Epithelial cell of prostate (primary cell): Measurements from ENCODE around the gene CDK4.
"Not testable (repeated sequence)": the region's sequence is repeated elsewhere in the genome, so short reads cannot be mapped to it uniquely, and the experiment has no call there.

Experiments
- DNase-seq: peaks from one replicate; pipeline ENCODE4 v3.0.0-alpha.2; 2011; ENCODE audit warnings: low read depth, low spot score
- H3K27ac ChIP-seq: fragments of 450-650 bp; 2 replicates; pipeline ENCODE4 v1.5.1; 2017; ENCODE audit warnings: mild to moderate bottlenecking

Gene CDK4

DNA sequence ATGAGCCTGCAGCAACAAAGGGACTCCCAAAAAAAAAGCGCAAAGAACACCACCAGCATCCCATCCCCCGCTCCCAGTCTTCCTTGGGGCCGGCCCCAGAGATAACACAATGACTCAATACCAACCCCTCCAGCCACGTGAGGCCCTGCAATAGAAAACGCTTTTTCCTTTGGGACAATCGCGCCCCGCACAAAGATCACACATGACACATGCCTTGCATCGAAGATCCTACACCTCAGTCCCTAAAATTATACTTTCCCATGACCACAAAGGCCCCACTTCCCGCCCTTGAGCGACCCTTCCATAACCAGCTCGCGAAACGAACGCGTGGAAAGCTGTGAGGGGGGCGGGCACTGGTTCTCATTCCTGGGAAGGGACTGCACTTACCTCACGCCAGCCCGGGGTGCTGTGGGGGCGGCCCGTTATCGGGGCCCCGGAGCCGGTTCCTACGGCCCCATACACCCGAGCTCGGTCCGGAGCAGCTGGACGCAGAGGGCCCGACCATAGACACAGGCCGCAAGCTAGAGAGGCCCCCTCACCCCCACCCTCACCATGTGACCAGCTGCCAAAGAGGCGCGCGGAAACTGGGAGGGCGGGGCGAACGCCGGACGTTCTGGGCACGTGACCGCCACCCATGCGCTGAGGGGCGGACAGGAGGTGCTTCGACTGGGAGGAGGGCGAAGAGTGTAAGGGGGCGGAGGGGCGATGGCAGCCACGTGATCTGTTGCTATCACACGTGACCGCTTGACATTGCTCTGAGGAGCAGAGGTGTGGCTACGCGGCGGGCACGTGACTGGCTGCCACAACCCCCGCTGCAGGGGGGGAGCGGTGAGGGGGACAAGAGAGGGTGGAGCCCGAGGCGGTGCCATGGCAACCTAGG is at the start of gene CDK4:
CDK4 (minus strand) TSS at position 523 of the 880 bp plus-strand sequence. CDS start 593 bp downstream, outside the sequence.
- DNase-seq: peak; percentile 97
- H3K27ac ChIP-seq: peak within 1 kb of the TSS; percentile 61

DNA sequence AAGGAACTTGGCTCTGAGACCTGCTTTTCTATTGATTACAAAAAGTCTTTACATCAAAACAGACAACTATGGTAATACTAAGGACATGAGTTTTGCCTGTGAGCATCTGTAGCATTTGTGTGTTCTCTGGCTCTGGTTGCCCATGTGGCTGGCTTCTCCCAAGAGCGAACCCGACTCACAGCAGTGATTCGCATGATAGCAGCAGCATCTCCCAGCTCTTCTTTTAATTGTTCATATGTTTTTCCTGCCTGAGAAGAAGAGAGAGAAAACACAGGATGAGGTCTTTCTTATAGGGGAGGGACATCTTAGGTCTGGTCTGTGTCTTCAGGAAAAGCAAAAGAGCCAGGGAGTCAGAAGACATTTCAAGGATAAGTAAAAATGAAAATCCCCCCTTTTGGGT is 48.9 kb upstream of the CDK4 start:
- no peak overlapping the region for H3K27ac ChIP-seq
- DNase-seq: no peak

GRCh38 chr12:57797933-57798332 is 45.8 kb upstream of the CDK4 start:
- no peak overlapping the region for H3K27ac ChIP-seq
- DNase-seq: no peak

DNA sequence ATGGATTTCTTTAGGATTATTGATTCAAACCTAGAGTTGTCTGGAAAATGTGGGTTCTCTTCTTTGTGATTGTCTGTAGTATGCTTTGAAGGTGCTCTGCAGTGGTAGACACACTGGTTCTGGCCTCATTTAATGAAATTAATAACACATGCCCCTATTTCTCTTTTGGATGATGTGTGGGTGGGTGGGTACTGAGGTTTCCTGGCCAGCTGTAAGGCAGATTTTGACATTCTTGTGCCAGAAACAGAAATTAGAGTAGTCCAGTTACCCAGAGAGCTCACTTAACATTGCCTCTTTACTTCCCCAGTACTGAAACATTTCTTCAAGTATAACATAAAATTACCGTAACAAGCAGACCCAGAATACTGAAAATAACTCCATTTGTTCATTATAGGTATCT is 44.9 kb upstream of the CDK4 start:
- no peak overlapping the region for H3K27ac ChIP-seq
- no peak for DNase-seq

- H3K27ac ChIP-seq: peak overlapping the region; percentile 32
- peak; percentile 69 for DNase-seq
Observed at GRCh38 chr12:57795354-57795753, 43.2 kb upstream of the CDK4 start.

DNA sequence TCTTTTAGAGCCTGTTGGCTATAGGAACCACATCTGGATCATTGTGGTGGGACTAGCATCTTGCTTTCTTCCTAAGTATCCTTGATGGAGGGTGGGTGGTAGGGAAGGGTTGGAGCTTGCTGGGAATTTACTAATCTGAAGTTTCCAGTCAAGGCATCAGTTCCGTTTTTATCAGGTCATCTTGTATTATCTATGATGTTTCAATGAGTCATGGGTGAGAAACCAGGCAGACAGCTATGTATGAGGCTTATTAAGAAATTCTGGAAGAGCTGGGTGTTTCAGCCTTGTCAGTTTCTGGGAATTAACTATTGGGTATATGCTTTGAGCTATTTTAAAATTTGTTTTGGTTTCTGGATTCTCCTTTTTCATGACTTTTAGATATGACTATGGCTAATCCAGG is 41.8 kb upstream of the CDK4 start:
- peak; percentile 65 for DNase-seq
- H3K27ac ChIP-seq: peak overlapping the region; percentile 53

DNA sequence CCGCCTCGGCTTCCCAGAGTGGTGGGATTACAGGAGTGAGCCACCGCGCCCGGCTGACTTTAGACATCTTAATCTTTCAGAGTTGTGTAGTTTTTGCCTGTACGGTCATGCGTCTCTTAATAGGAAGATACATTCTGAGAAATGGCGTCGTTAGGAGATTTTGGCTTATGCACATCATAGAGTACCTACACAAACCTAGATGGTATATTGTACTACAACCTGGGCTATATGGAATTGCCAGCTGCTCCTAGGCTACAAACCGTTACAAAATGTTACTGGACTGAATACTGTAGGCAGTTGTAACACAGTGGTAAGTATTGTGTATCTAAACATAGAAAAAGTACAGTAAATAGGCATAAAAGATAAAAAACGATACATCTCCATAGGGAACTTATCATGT is 31.8 kb upstream of the CDK4 start:
- no peak for DNase-seq
- H3K27ac ChIP-seq: no peak overlapping the region

DNA sequence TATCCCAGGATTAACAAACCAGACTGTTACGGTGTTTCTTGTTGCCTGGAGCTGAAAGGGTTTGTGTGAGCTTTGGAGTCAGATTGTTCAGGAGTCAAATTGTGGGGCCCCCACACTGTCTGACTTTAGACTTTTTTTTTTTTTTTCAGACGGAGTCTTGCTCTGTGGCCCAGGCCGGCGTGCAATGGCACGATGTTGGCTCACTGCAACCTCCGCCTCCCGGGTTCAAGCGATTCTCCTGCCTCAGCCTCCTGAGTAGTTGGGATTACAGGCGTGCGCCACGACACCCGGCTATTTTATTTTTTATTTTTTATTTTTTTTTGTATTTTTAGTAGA is 31.3 kb upstream of the CDK4 start:
- no peak overlapping the region for H3K27ac ChIP-seq
- no peak for DNase-seq

DNA sequence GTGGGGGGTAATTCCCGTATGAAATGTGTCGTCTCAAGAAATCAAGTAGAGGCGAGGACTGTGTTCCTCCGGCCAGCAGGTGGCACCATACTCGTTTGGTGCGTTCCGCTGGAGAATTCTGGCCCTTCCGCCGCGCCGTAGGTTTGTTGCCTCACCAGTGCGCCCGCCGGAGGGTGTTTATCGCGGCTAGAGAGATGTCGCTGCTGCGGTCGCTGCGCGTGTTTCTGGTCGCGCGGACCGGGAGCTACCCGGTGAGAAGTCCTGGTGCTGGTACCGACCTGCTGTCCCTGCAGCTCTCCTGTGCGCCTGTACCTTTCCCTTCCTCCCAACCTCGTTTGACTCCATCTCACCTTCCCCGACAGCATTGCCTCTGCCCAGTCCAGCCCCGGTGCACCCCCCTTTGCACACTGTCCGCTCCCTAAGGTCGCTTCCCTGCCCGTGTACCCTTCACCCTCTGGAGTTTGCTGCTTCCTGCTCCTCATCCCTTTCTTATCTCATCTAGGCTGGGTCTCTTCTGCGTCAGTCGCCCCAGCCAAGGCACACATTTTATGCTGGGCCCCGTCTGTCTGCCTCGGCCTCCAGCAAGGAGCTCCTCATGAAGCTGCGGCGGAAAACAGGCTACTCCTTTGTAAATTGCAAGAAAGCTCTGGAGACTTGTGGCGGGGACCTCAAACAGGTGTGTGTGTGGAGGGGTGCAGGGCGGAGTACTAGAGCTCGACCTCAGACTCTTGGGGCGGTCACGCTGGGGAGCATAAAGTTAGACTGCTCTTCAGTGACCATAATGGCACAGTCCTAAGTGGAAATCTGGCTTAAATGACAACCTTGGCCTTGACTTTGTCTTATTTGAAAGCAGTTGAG is 30.7 kb upstream of the CDK4 start, which contains the start of gene TSFM:
TSFM (plus strand) TSS at position 180 of the 858 bp plus-strand sequence; CDS start at position 195, 15 bp downstream.
- DNase-seq: peak; percentile 67
- H3K27ac ChIP-seq: peak within 1 kb of the TSS; percentile 23

GRCh38 chr12:57782243-57782607 is 30.1 kb upstream of the CDK4 start:
- DNase-seq: no peak
- no peak overlapping the region for H3K27ac ChIP-seq

- DNase-seq: no peak
- no peak overlapping the region for H3K27ac ChIP-seq
Observed at GRCh38 chr12:57781801-57782200, 29.7 kb upstream of the CDK4 start.

GRCh38 chr12:57781244-57781643 is 29.1 kb upstream of the CDK4 start:
- no peak overlapping the region for H3K27ac ChIP-seq
- DNase-seq: no peak

DNA sequence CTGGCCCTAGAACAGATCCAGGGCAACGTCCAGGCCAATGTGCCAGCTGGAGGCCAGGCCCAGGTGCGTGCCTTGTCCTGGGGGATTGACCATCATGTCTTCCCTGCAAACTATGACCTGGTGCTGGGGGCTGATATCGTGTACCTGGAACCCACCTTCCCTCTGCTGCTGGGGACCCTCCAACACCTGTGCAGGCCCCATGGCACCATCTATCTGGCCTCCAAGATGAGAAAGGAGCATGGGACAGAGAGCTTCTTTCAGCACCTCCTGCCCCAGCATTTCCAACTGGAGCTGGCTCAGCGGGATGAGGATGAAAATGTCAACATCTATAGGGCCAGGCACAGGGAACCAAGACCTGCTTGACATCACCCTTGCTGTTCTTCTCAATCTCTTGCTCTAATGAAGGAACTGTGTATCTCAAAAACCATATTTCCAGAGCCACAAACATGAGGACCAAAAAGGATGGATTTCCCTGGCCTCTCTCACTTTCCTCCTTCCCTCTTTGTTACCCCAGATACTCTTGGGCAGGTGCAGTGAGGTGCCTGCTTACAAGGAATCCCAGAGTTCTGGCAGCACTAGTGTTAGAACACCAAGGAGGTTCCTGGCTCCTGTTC is 28.3 kb upstream of the CDK4 start:
- H3K27ac ChIP-seq: no peak overlapping the region
- no peak for DNase-seq

GRCh38 chr12:57779736-57780135 is 27.6 kb upstream of the CDK4 start:
- no peak overlapping the region for H3K27ac ChIP-seq

DNA sequence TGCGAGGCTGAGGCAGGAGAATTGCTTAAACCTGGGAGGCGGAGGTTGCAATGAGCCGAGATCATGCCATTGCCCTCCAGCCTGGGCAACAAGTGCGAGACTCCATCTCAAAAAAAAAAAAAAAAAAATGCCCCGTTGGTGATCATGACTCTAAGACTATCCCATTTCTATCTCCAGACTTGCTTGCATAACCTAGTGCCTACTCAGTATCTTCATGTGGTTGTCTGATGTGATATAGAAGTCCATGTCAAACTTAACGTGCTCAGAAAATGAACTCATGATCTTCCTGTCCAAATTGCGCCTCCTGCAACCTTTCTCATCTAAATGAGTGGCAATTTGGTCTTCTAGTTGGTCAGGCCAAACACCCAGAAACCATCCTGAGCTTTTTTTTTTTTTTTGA is 25.8 kb upstream of the CDK4 start:
- no peak for DNase-seq

More at GRCh38 chr12:57779736-57780135, 27.6 kb upstream of the CDK4 start:
- no peak for DNase-seq

DNA sequence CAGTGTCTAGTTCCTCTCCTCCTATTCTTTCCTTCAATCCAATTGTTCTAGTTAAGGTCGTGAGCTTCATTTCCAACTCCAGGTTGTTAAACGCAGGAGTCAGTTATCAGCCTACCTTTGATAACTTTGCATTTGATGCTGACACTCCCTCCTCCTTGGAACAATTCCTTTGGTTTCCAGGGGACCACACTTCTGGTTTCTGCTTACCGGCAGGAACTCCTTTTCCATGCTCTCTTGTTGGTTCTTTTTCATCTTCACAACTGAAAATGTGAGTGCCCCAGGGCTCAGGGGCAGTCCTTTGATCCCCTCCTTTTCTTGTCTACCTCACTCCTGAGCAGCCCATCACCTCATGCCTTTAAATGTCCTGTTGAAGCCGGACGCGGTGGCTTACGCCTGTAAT is 25.3 kb upstream of the CDK4 start:
- H3K27ac ChIP-seq: no peak overlapping the region
- DNase-seq: no peak

More for the DNA sequence above, 25.8 kb upstream of the CDK4 start:
- H3K27ac ChIP-seq: no peak overlapping the region

- DNase-seq: no peak
- H3K27ac ChIP-seq: no peak overlapping the region
Observed at GRCh38 chr12:57776247-57776587, 24.1 kb upstream of the CDK4 start.

DNA sequence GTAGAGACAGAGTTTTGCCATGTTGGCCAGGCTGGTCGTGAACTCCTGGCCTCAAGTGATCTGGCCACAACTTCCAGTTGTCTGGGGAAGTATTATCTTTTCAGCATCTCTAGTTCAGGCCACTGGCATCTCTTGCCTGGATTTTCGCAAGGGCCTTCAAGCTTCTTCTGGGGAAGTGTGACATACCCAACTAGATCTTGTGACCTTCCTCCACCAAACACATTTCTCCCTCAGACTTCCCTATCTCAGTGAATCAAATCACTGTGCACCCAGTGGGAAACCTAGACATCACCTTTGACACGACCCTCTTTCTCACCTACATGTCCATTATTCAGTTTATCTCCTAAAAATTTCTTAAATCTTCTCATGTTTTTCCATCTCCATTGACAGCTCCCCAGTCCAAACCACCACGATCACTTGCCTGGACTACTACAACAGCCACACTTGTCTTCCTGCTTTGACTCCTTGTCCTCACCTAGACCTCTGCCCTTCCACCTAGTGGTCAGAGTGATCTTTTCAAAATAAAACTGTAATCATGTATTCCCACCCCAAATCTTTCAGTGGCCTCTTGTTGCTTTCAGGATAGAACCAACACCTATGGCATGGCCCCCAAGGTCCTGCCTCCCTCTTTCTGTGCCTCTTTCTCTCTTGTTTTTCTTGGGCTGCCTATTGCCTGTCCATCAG is 23.6 kb upstream of the CDK4 start:
- no peak for DNase-seq
- H3K27ac ChIP-seq: no peak overlapping the region

DNA sequence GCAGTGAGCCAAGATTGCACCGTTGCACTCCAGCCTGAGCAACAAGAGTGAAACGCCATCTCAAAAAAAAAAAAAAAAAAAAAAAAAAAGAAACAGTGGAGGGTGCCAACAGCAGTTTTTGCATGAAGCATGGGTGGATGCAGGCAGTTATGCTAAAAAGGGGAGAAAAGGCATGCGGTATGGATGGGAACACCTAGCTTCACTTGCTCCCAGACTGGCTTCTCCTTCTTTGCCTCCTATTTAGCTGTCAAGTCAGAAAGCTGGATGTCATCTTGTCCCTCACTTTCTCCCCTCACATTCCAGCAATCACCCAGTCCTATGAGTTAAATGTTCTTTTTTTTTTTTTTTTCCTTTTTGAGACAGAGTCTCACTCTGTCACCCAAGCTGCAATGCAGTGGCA is 22.9 kb upstream of the CDK4 start:
- H3K27ac ChIP-seq: no peak overlapping the region
- no peak for DNase-seq

DNA sequence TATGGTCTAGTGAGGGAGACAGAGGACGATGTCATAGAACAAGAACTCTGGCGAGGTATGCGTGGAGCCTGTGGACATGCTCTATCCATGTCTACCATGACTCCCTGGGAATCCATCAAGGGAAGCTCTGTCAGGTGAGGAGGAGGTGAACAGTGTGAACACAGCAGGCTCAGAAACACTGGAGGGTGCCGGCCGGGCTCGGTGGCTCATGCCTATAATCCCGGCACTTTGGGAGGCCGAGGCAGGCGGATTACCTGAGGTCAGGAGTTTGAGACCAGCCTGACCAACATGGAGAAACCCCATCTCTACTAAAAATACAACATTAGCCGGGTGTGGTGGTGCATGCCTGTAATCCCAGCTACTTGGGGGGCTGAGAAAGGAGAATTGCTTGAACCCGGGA is 22.5 kb upstream of the CDK4 start:
- not testable (repeated sequence) for DNase-seq

More for the DNA sequence above, 22.5 kb upstream of the CDK4 start:
- not testable (repeated sequence) for H3K27ac ChIP-seq
